GM21786 (cell line): ENCODE measurements around the gene ASCC1.

Source experiments
- ATAC-seq: cut with Tn5 transposase; IDR thresholded peaks from one replicate; pipeline ENCODE4 v1.9.1; 2021; ENCODE audit not compliant: unreplicated experiment

Gene ASCC1

DNA sequence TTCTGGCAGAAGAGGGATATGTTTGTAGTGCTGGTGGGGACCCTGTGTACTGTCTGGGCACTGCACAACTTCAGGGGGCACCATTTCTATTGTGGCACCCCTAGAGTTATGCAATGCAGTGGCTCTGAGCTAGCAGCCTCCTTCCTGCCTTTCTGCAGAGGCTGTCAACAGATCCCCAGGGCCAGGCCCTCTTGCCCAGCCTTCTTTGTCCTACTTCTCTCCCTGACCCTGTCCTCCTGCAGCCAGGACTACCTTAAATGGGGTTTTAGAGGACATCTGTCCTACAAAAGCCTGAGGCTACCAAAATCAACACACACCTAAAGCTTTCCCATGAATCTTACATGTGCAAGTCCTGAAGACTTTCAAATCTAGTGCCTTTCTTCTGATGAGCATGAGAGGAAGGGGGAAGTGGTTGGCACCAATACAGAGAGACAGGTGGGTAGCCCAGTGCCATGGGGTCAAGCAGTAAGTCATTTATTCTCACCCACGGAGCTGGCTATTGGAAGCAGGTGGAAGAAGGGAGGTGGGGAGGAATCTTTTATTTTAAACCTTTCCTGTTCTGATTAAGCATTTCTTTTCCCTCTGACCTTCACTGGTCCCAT is 130.1 kb downstream of the ASCC1 start:
- no peak for ATAC-seq

DNA sequence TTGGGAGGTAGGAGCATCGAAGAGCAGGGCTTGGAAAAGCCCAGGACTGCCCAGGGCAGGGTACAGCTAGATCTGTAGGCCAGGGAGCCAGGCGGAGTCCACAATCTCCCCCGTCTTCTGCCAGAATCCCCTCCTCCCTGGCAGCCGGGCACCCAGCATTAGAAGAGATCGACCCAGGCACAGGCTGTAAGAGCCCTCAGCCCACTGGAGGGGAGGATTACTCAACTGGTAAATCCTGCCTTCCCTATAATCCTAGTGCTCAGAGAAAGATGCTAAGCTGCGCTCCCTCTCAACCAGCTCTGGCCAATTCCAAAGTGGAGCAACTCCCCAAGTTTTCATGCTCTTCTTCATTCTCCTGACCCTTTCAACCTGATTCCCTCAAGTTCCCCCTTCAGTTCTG is 130.9 kb downstream of the ASCC1 start:
- ATAC-seq = no peak

- no peak for ATAC-seq
Observed at GRCh38 chr10:72083790-72084459, 132.2 kb downstream of the ASCC1 start.

DNA sequence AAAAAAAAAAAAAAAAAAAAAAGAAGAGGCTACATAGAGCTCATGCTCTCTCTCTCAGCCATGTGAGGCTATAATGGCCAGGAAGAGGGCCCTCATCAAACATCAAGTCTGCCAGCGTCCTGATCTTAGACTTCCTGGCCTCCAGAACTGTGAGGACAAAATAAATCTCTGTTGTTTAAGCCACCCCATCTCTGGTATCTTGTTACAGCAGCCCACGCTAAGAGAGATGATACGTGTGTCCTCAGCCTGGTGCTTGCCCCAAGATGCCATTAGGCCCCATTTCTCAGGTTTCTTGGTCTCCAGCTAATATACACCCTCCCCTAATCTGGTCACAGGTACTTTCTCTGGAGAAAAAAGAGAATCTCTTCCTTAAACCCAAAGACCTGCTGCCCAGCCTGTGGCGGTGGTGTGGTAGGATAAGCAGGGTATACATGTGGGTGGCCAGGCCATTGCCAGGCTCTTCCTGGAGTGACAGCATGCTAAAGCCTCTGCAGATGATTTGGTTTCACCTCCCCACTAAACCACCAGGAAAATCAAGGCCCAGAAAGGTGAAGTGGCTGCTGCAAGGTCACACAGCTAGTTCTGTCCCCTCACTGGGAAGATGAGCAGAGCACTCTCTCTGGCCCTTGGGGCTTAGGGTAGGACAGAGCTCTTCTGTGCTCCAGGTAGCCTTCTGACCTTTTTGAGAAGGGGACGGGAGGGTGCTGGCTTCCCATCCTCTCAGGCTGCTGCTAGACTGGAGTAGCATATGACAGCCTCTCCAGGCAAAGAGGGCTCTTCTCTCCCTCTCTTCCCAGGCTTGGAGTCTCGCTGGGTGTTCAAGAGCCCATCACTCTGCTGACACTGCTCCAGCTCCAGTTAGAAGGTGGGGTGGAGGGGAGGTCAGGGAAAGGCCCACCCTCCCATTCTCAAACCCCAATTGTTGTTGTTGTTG is 133.0 kb downstream of the ASCC1 start:
- no peak for ATAC-seq

DNA sequence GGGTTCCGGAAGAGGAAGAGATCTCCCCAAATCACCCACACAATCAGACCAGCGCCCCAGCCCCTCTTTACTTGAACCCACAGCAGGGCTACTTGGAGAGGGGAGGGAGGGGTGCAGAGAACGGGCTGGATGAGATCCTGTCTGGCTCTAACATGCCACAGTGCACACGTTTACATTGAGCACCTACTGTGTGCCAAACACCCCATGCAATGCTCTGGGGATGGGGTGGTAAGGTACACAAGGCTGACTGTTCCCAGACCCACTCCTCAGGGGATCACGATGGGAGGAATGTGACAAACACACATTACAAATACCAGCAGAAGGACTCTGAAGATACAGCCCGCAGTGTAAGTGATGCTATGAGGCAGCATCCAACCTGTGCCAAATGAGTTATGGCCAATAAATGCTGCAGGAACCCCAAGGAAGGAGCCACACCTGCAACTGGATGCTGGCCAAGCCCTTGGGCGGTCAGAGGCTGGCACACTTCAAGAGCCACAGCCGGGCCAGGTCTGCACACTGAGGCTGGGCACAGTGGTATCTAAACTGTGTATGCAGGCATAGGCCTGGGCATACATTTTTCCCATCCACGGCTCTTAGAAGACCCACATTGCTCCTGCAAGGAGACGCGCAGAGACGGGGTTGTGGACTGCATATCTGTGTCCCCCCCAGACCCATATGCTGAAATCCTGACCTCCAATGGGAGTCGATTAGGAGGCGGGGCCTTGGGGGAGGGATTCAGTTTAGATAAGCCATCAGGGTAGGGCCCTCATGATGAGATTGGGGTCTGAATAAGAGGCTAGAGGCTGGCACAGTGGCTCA is 134.1 kb downstream of the ASCC1 start:
- no peak for ATAC-seq

GRCh38 chr10:72081210-72081609 is 134.9 kb downstream of the ASCC1 start:
- no peak for ATAC-seq

- no peak for ATAC-seq
Observed at GRCh38 chr10:72080042-72080975, 135.8 kb downstream of the ASCC1 start.

DNA sequence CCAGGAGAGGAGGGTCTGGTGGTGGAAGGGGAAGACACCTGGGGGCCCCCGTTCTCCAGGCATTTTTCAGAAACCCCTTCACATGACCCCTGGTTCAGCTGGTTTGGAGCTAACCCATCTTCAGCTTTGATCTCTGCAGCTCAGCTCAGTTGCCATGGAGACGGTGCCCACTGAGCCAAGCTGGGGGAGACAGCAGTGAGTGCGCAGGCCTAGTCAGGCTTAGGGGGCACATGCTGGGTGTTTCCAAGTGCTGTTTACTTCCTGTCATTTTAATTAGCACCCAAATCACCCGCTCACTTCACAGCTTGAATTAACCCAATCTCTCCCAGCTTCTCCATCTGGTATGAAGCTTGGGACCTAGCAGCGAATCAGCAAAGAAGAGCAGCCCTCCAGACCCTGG is 136.7 kb downstream of the ASCC1 start:
- ATAC-seq = no peak

DNA sequence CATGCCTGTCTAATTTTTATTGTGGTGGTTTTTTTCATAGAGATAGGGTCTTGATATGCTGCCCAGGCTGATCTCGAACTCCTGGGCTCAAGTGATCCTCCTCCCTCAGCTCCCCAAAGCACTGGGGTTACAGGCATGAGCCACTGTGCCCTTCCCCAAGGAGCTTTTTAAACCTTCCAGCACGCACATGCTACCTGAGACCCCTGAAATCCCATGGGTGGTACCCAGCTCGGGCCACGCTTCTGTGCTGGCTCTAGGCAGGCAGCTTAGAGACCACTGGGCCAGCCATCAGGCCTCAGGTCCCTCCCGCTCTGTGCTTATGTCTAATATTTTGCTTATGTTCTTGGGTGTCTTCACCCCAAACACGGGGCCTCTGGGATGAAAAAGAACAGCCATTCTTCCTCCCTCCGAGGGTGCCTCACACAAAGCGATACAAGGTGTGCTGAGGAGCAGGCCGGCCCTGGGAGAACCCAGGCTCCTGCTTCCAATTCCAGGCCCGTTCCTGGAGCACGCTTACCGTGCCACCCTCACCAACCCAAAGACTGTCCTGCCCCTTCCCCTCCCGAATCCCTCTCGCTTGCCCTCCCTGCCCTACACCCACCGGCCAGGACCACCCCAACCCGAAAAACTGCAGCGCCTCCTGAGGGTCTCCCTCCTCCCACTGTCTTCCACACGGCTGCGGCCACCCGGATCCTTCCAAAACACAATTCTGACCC is 138.6 kb downstream of the ASCC1 start:
- no peak for ATAC-seq

- no peak for ATAC-seq
Observed at GRCh38 chr10:72076756-72077155, 139.3 kb downstream of the ASCC1 start.

DNA sequence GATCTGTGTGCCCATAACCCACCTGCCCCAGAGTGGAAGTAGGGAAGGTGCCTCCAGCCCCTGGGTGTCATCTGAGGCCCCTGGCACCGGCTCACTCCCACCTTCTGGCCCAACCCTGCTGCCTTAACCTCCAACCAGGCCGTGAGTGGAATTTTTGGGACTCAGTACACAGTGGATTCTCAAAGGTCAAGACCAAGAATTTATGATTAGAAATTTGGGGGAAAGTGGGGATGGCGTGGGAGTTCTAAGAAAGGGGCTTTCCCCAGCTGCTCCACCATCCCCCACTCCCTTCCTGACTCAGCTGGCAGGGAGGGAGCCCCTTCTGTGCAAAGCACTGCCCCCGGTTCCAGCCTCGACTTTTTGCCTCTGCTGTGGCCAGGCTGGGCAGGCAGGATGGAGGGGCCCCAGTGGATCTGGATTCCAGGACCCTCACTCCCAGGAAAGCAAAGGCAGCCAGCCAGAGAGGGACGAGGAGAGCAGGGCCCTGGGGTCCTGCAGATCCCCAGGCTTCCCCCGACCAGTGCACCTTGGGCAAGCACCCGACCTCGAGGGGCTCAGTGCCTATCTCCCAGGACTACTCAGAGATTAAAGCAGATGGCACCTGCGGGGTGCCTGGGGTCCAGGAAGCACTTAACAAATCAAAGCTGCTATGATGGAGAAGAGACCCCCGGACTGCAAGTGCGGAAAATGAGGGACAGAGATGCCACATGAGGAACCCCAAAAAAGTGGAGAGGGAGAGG is 140.5 kb downstream of the ASCC1 start:
- ATAC-seq = no peak

DNA sequence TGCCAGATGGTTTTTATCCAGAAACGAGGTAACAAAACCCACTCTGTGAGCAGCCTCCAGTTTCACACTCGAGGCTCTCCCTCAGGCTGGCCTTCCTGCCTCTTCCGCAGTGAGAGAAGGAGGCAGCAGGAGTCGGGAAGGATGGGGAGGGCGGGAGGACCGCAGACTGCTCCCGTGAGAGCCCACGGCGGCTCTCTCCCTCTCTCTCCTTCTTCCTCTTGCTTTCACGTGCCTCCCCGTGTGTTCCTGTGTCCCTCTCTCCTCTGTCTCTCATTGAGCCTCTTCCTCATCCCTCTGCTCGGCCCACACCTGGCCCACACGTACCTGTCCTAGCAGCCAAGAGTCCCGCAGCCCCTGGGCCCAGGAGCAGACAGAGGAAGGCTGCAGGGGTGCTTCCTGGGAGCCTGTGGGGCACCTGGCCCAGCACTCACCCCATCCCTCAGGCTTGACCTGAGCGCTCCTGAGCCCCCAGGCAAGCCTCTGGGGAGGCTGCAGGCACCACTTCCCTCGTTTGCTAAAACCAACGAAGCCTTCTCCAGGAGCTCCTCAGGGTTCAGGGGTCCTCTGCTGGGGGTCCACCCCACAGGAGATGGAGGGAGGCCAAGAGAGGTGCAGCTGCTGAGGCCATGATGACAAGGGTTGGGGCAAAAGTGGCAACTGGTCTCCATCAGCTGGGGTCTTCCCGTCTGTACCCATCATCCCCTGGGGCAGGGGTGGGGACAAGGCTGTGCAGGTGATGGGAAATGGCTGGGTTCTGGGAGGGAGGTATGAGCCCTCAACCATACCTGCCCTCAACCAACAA is 141.3 kb downstream of the ASCC1 start:
- no peak for ATAC-seq

DNA sequence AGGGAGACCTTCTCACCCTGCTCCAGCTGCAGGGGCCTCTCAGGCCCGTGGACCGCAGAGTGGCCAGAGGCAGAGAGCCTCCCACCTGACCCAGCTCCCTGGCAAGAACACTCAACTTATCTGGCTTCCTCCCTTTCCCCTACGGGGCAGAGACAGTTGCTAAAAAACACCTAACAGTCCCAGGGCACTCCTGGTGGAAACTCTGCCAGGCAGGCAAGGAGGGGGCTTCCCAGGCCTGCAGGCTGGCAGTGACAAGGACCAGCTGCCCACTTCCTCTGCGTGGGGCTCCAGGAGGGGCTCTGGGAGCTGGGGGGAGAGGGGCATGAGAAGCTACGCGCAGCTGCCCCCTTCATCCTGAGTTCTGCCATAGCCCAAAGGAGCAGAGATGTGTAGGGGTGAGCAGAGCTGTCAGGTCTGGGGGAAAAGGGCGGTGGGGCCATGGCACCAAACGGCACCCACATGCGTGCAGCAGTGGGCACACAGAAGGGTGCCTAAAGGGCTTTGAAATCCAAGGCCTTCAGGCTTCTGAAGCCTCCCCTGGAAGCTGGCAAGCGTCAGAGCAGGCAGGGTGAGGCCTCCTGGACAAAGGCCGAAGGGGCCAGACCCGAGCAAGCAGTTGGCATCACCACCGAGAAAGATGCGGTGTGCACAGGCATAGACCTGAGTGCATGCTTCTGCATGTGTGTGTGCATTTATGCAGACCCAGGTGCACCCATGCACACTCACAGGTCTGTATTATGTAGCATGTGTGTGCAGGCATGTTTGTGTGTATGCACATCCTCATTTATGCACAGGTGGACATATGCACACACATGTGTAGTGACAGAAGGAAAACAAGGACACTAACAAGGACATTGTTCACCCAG is 142.1 kb downstream of the ASCC1 start:
- ATAC-seq = no peak

GRCh38 chr10:72072639-72073038 is 143.4 kb downstream of the ASCC1 start:
- no peak for ATAC-seq

GRCh38 chr10:72072046-72072445 is 144.0 kb downstream of the ASCC1 start:
- ATAC-seq = no peak

- no peak for ATAC-seq
Observed at GRCh38 chr10:72069751-72070526, 146.1 kb downstream of the ASCC1 start.
